HCT116 (cell line): ENCODE results near the gene KRT86.

Source experiments
- CEBPB ChIP-seq: IDR thresholded peaks from 2 replicates; pipeline ENCODE4 v1.6.1; 2012; ENCODE audit warnings: low read depth
- EGR1 ChIP-seq: IDR thresholded peaks from 2 replicates; pipeline ENCODE4 v1.6.1; 2012; ENCODE audit warnings: low read depth
- EZH2 ChIP-seq: fragments of 200-600 bp; sonication (generic); IDR thresholded peaks from 2 replicates; pipeline ENCODE4 v1.6.1; 2017; ENCODE audit warnings: antibody characterized with exemption, mixed run types
- POLR2A ChIP-seq: IDR thresholded peaks from 2 replicates; pipeline ENCODE4 v1.7.0; 2011; ENCODE audit warnings: borderline replicate concordance; ENCODE audit not compliant: insufficient read depth, insufficient read length; ENCODE audit errors: extremely low read depth
- RAD21 ChIP-seq: IDR thresholded peaks from 2 replicates; pipeline ENCODE4 v1.6.1; 2012; ENCODE audit warnings: low read depth, mild to moderate bottlenecking
- REST ChIP-seq: IDR thresholded peaks from 2 replicates; pipeline ENCODE4 v1.6.1; 2012; ENCODE audit warnings: low read depth
- SIN3A ChIP-seq: IDR thresholded peaks from 2 replicates; pipeline ENCODE4 v1.6.1; 2012; ENCODE audit warnings: low read depth
- SP1 ChIP-seq: IDR thresholded peaks from 2 replicates; pipeline ENCODE4 v1.6.1; 2012; ENCODE audit warnings: low read depth
- SRF ChIP-seq: IDR thresholded peaks from 2 replicates; pipeline ENCODE4 v1.6.1; 2012; ENCODE audit warnings: low read depth
- TCF7L2 ChIP-seq: IDR thresholded peaks from 2 replicates; pipeline ENCODE4 v1.7.0; 2011; ENCODE audit warnings: borderline replicate concordance, inconsistent platforms; ENCODE audit not compliant: insufficient read depth, insufficient read length; ENCODE audit errors: extremely low read depth
- TF ChIP-seq, protein P1 (sequence below), 3 experiments: fragments of 200-600 bp in 1 of 3; sonication (generic) in 1 of 3; IDR thresholded peaks in 2 of 3; conservative IDR thresholded peaks in 1 of 3; 2 replicates each; pipeline ENCODE4 v1.5.1; 2012 to 2017; ENCODE audit warnings: low read depth in 2 of 3, low read length in 2 of 3, antibody characterized with exemption in 1 of 3, borderline replicate concordance in 1 of 3, control low read depth in 1 of 3, mild to moderate bottlenecking in 1 of 3, mixed read lengths in 1 of 3, mixed run types in 1 of 3, moderate library complexity in 1 of 3; ENCODE audit not compliant: insufficient read depth in 1 of 3
- TF ChIP-seq, protein P2 (sequence below): IDR thresholded peaks from 2 replicates; pipeline ENCODE4 v1.6.1; 2012

- TF ChIP-seq, protein P1, sequence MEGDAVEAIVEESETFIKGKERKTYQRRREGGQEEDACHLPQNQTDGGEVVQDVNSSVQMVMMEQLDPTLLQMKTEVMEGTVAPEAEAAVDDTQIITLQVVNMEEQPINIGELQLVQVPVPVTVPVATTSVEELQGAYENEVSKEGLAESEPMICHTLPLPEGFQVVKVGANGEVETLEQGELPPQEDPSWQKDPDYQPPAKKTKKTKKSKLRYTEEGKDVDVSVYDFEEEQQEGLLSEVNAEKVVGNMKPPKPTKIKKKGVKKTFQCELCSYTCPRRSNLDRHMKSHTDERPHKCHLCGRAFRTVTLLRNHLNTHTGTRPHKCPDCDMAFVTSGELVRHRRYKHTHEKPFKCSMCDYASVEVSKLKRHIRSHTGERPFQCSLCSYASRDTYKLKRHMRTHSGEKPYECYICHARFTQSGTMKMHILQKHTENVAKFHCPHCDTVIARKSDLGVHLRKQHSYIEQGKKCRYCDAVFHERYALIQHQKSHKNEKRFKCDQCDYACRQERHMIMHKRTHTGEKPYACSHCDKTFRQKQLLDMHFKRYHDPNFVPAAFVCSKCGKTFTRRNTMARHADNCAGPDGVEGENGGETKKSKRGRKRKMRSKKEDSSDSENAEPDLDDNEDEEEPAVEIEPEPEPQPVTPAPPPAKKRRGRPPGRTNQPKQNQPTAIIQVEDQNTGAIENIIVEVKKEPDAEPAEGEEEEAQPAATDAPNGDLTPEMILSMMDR (IDR thresholded peaks at IDR 0.05 in 2 of 3, conservative IDR thresholded peaks at IDR 0.05 in 1 of 3; ENCODE audit: borderline replicate concordance in 1 of 3, insufficient read depth in 1 of 3, low read depth in 2 of 3, low read length in 2 of 3), result no peak
- TF ChIP-seq SP1 (no peak), EGR1 (no peak), REST (no peak), EZH2 (no peak), TCF7L2 (no peak), SIN3A (no peak), RAD21 (no peak), POLR2A (no peak), CEBPB (no peak), SRF (no peak)
- TF ChIP-seq, protein P2, sequence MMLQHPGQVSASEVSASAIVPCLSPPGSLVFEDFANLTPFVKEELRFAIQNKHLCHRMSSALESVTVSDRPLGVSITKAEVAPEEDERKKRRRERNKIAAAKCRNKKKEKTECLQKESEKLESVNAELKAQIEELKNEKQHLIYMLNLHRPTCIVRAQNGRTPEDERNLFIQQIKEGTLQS, result no peak
Measured at GRCh38 chr12:52279422-52280318, 5.2 kb downstream of the KRT86 start.
